Suprapubic skin (tissue), 4 donors: ENCODE results near the gene RNF6.

ENCODE experiments used
- POLR2A ChIP-seq, 2 donors: fragments of 450-650 bp; IDR thresholded peaks; one replicate each; pipeline ENCODE4 v1.6.1; 2017; ENCODE audit warnings: antibody characterized with exemption in 2 of 2, mild to moderate bottlenecking in 2 of 2, moderate library complexity in 2 of 2
- POLR2AphosphoS5 ChIP-seq, 3 donors: sonication (generic); formaldehyde crosslinking; IDR thresholded peaks; one replicate each; pipeline ENCODE4 v1.6.1; 2017; ENCODE audit warnings: antibody characterized with exemption in 3 of 3
- TF ChIP-seq, protein P1 (sequence below), 2 donors: fragments of 200-600 bp in 1 of 2; fragments of 450-650 bp in 1 of 2; sonication (generic) in 1 of 2; IDR thresholded peaks; one replicate each; pipeline ENCODE4 v1.5.1; 2016 to 2019; ENCODE audit warnings: antibody characterized with exemption in 2 of 2, mild to moderate bottlenecking in 1 of 2, moderate library complexity in 1 of 2

DNA sequence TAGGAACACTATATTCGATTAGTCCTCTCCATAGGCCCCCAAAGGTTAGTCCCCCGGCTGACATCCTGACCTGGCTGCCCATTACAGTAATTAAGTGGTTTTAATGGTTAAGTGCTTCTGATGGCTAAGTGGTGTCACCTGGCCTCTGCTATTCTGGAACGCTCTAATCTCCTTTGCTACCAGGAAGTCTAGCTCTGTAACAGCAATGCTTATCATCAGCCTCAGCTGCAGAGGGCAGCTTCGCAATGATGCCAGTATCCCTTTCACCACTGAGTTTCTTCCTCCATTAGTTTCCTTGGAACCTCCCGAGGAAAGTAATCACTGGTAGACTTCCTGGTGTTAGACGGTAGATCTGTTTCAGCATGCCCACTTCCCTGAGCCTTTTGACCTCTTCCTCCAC is 8.6 kb upstream of the RNF6 start:
- TF ChIP-seq, protein P1, sequence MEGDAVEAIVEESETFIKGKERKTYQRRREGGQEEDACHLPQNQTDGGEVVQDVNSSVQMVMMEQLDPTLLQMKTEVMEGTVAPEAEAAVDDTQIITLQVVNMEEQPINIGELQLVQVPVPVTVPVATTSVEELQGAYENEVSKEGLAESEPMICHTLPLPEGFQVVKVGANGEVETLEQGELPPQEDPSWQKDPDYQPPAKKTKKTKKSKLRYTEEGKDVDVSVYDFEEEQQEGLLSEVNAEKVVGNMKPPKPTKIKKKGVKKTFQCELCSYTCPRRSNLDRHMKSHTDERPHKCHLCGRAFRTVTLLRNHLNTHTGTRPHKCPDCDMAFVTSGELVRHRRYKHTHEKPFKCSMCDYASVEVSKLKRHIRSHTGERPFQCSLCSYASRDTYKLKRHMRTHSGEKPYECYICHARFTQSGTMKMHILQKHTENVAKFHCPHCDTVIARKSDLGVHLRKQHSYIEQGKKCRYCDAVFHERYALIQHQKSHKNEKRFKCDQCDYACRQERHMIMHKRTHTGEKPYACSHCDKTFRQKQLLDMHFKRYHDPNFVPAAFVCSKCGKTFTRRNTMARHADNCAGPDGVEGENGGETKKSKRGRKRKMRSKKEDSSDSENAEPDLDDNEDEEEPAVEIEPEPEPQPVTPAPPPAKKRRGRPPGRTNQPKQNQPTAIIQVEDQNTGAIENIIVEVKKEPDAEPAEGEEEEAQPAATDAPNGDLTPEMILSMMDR (IDR thresholded peaks at IDR 0.05): no peak
- TF ChIP-seq POLR2A (IDR thresholded peaks at IDR 0.05) (no peak), POLR2AphosphoS5 (IDR thresholded peaks at IDR 0.05) (no peak)
